Measurements from ENCODE around the gene HTT. TPM values are rescaled to one million over a fixed set of nuclear protein-coding genes. Genes with fewer than 3 reads are reported as not detected.

The HTT gene
- total and polyA plus RNA-seq, 2 experiments from 2014 or later = 11.4 to 38.6 TPM

GRCh38 chr4:3115637-3116270 lies 41.3 kb downstream of the HTT start:
- Histone ChIP-seq H3K4me3 (no peak overlapping the region), H3K9me3 (ENCODE audit: low read depth) (no peaks in the 10 kb centered on the region), H3K36me3 (peaks cover 44% of the 10 kb centered on the region), H3K27ac (peak overlapping the region; percentile 50), H3K27me3 (no peaks in the 10 kb centered on the region), H3K4me1 (ENCODE audit: low read depth) (no peaks in the 10 kb centered on the region)
- TF ChIP-seq, protein P1, sequence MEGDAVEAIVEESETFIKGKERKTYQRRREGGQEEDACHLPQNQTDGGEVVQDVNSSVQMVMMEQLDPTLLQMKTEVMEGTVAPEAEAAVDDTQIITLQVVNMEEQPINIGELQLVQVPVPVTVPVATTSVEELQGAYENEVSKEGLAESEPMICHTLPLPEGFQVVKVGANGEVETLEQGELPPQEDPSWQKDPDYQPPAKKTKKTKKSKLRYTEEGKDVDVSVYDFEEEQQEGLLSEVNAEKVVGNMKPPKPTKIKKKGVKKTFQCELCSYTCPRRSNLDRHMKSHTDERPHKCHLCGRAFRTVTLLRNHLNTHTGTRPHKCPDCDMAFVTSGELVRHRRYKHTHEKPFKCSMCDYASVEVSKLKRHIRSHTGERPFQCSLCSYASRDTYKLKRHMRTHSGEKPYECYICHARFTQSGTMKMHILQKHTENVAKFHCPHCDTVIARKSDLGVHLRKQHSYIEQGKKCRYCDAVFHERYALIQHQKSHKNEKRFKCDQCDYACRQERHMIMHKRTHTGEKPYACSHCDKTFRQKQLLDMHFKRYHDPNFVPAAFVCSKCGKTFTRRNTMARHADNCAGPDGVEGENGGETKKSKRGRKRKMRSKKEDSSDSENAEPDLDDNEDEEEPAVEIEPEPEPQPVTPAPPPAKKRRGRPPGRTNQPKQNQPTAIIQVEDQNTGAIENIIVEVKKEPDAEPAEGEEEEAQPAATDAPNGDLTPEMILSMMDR (IDR thresholded peaks at IDR 0.05; ENCODE audit: low read depth, low read length) = no peak
- DNase-seq (ENCODE audit: low read depth in 1 of 2, low spot score in 1 of 2) = no peak

GRCh38 chr4:3116955-3117354 lies 42.5 kb downstream of the HTT start:
- Histone ChIP-seq H3K27me3 (no peaks in the 10 kb centered on the region), H3K9me3 (ENCODE audit: low read depth) (no peaks in the 10 kb centered on the region), H3K27ac (no peak overlapping the region), H3K4me3 (no peak overlapping the region), H3K4me1 (ENCODE audit: low read depth) (no peaks in the 10 kb centered on the region), H3K36me3 (peaks cover 44% of the 10 kb centered on the region)
- DNase-seq (ENCODE audit: low read depth in 1 of 2, low spot score in 1 of 2) = no peak
- TF ChIP-seq, protein P1 (IDR thresholded peaks at IDR 0.05; ENCODE audit: low read depth, low read length) = no peak

GRCh38 chr4:3118312-3118711 lies 43.8 kb downstream of the HTT start:
- Histone ChIP-seq H3K27me3 (no peaks in the 10 kb centered on the region), H3K4me1 (ENCODE audit: low read depth) (no peaks in the 10 kb centered on the region), H3K4me3 (no peak overlapping the region), H3K36me3 (peaks cover 37% of the 10 kb centered on the region), H3K27ac (no peak overlapping the region), H3K9me3 (ENCODE audit: low read depth) (no peaks in the 10 kb centered on the region)
- TF ChIP-seq, protein P1 (IDR thresholded peaks at IDR 0.05; ENCODE audit: low read depth, low read length) = no peak
- DNase-seq (ENCODE audit: low read depth in 1 of 2, low spot score in 1 of 2) = no peak

- H3K36me3 ChIP-seq = peaks cover 37% of the 10 kb centered on the region
- DNase-seq (ENCODE audit: low read depth in 1 of 2, low spot score in 1 of 2) = no peak
- TF ChIP-seq, protein P1 (IDR thresholded peaks at IDR 0.05; ENCODE audit: low read depth, low read length) = no peak
- H3K4me3 ChIP-seq = no peak overlapping the region
- H3K27ac ChIP-seq = no peak overlapping the region
- no peaks in the 10 kb centered on the region for H3K9me3 ChIP-seq (ENCODE audit: low read depth)
- H3K27me3 ChIP-seq = no peaks in the 10 kb centered on the region
- H3K4me1 ChIP-seq (ENCODE audit: low read depth) = no peaks in the 10 kb centered on the region
Observed at GRCh38 chr4:3119464-3119863, 45.0 kb downstream of the HTT start.

DNA sequence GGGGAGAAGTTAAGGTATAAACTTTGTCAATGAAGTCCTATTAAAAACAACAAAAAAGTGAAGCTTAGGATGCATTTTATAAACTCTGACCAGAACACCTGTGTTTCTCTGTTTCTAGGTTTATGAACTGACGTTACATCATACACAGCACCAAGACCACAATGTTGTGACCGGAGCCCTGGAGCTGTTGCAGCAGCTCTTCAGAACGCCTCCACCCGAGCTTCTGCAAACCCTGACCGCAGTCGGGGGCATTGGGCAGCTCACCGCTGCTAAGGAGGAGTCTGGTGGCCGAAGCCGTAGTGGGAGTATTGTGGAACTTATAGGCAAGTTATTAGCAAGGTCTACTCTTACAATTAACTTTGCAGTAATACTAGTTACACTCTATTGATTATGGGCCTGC lies 46.6 kb downstream of the HTT start:
- Histone ChIP-seq H3K27me3 (no peaks in the 10 kb centered on the region), H3K4me3 (no peak overlapping the region), H3K36me3 (peaks cover 24% of the 10 kb centered on the region), H3K27ac (no peak overlapping the region), H3K9me3 (ENCODE audit: low read depth) (no peaks in the 10 kb centered on the region), H3K4me1 (ENCODE audit: low read depth) (no peaks in the 10 kb centered on the region)
- TF ChIP-seq, protein P1 (IDR thresholded peaks at IDR 0.05; ENCODE audit: low read depth, low read length) = no peak
- DNase-seq (ENCODE audit: low read depth in 1 of 2, low spot score in 1 of 2) = no peak
